ENCODE results near the gene WDR93. TPM values are rescaled to one million over a fixed set of nuclear protein-coding genes. Genes with fewer than 3 reads are reported as not detected.
A peak's percentile ranks its signal among the peaks of the same experiment; 100 is the strongest.

Gene WDR93
- total RNA-seq, 4 donors from 2014 or later: not detected

GRCh38 chr15:89772932-89773583 lies 82.4 kb downstream of the WDR93 start:
- H3K27me3 ChIP-seq: no peaks in the 10 kb centered on the region
- no peak overlapping the region for H3K4me3 ChIP-seq
- no peaks in the 10 kb centered on the region for H3K9me3 ChIP-seq
- H3K27ac ChIP-seq: peak overlapping the region in 1 of 4 donors; percentile 69
- no peak for TF ChIP-seq POLR2A (IDR thresholded peaks at IDR 0.05)
- TF ChIP-seq, protein P1, sequence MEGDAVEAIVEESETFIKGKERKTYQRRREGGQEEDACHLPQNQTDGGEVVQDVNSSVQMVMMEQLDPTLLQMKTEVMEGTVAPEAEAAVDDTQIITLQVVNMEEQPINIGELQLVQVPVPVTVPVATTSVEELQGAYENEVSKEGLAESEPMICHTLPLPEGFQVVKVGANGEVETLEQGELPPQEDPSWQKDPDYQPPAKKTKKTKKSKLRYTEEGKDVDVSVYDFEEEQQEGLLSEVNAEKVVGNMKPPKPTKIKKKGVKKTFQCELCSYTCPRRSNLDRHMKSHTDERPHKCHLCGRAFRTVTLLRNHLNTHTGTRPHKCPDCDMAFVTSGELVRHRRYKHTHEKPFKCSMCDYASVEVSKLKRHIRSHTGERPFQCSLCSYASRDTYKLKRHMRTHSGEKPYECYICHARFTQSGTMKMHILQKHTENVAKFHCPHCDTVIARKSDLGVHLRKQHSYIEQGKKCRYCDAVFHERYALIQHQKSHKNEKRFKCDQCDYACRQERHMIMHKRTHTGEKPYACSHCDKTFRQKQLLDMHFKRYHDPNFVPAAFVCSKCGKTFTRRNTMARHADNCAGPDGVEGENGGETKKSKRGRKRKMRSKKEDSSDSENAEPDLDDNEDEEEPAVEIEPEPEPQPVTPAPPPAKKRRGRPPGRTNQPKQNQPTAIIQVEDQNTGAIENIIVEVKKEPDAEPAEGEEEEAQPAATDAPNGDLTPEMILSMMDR (IDR thresholded peaks at IDR 0.05): peak in 4 of 6 experiments; percentile 17 to 53 (median 40)
- intact Hi-C loops (cut with DNase I): no loop called here
- no peaks in the 10 kb centered on the region for H3K36me3 ChIP-seq
- no peak for DNase-seq
- 46 to 60% methylated on average over 3 of the region's 3 CpGs for WGBS, 2 donors
- H3K4me1 ChIP-seq: peaks cover 16 to 59% (median 17%) of the 10 kb centered on the region in 3 donors

GRCh38 chr15:89774492-89774891 lies 83.9 kb downstream of the WDR93 start:
- Histone ChIP-seq H3K9me3 (no peaks in the 10 kb centered on the region), H3K4me3 (no peak overlapping the region), H3K4me1 (peaks cover 20 to 73% (median 21%) of the 10 kb centered on the region in 3 donors), H3K27ac (peak overlapping the region; percentile 31 to 69 (median 45)), H3K27me3 (no peaks in the 10 kb centered on the region), H3K36me3 (no peaks in the 10 kb centered on the region)
- DNase-seq: no peak
- WGBS, 2 donors: 37 to 81% methylated on average over 4 to 5 of the region's 5 CpGs
- intact Hi-C loops (cut with DNase I): no loop called here
- TF ChIP-seq, protein P1 (IDR thresholded peaks at IDR 0.05): no peak
- TF ChIP-seq POLR2A (IDR thresholded peaks at IDR 0.05): no peak

- Histone ChIP-seq H3K4me1 (peaks cover 25 to 85% (median 27%) of the 10 kb centered on the region in 3 donors), H3K36me3 (no peaks in the 10 kb centered on the region), H3K27me3 (no peaks in the 10 kb centered on the region), H3K27ac (peak overlapping the region in 3 of 4 donors; percentile 56 to 74 (median 61)), H3K9me3 (no peaks in the 10 kb centered on the region), H3K4me3 (peak overlapping the region in 3 of 4 donors; percentile 41 to 65 (median 48))
- TF ChIP-seq POLR2A (IDR thresholded peaks at IDR 0.05): no peak
- TF ChIP-seq, protein P1 (IDR thresholded peaks at IDR 0.05): no peak
- 67% methylated on average over 8 of the region's 14 CpGs; no CpG with 5 or more reads in 1 of the 2 donors for WGBS, 2 donors
- no peak for DNase-seq
- intact Hi-C loops (cut with DNase I): no loop called here
Measured at GRCh38 chr15:89775815-89776214, 85.2 kb downstream of the WDR93 start.

- H3K27ac ChIP-seq: peak within 1 kb of the TSS; percentile 47 to 74 (median 62)
- intact Hi-C loops (cut with DNase I): no loop called here
- H3K4me1 ChIP-seq: peaks cover 32 to 91% (median 32%) of the 10 kb centered on the region in 3 donors
- no peaks in the 10 kb centered on the region for H3K27me3 ChIP-seq
- H3K9me3 ChIP-seq: no peaks in the 10 kb centered on the region
- no peak for DNase-seq
- TF ChIP-seq, protein P1 (IDR thresholded peaks at IDR 0.05): peak in 5 of 6 experiments; percentile 30 to 40 (median 38)
- no peak for TF ChIP-seq POLR2A (IDR thresholded peaks at IDR 0.05)
- WGBS, 2 donors: 3 to 75% methylated on average over 8 to 15 of the region's 82 CpGs
- no peaks in the 10 kb centered on the region for H3K36me3 ChIP-seq
- peak within 1 kb of the TSS; percentile 5 to 65 (median 44) for H3K4me3 ChIP-seq
Measured at GRCh38 chr15:89776274-89777072, 85.9 kb downstream of the WDR93 start, which contains the start of gene MESP2. MESP2 (plus strand) TSS chr15:89776332; CDS start chr15:89776358, 26 bp downstream.
